Subcutaneous abdominal adipose tissue (tissue), 5 donors: ENCODE measurements around the gene DRAP1.

Source experiments
- H3K27ac ChIP-seq: one replicate; pipeline ENCODE4 v1.7.0; 2013; ENCODE audit warnings: low read depth, mild to moderate bottlenecking, inconsistent platforms, low read length, moderate library complexity
- H3K27me3 ChIP-seq, 5 donors: one replicate each; pipeline ENCODE4 v1.7.0; 2013; ENCODE audit warnings: low read length in 5 of 5, inconsistent platforms in 1 of 5; ENCODE audit not compliant: control insufficient read depth in 5 of 5, insufficient read depth in 4 of 5
- H3K36me3 ChIP-seq, 5 donors: one replicate each; pipeline ENCODE4 v1.7.0; 2013; ENCODE audit warnings: low read length in 5 of 5; ENCODE audit not compliant: control insufficient read depth in 5 of 5, insufficient read depth in 5 of 5
- H3K4me1 ChIP-seq, 5 donors: one replicate each; pipeline ENCODE4 v1.7.0; 2013; ENCODE audit warnings: low read length in 5 of 5, mild to moderate bottlenecking in 3 of 5, moderate library complexity in 1 of 5; ENCODE audit not compliant: control insufficient read depth in 5 of 5, insufficient read depth in 5 of 5
- H3K4me3 ChIP-seq, 5 donors: one replicate each; pipeline ENCODE4 v1.7.0; 2013; ENCODE audit warnings: low read length in 5 of 5, low read depth in 1 of 5
- H3K9ac ChIP-seq, 5 donors: one replicate each; pipeline ENCODE4 v1.7.0; 2013; ENCODE audit warnings: low read length in 5 of 5, mild to moderate bottlenecking in 4 of 5, moderate library complexity in 3 of 5
- H3K9me3 ChIP-seq, 5 donors: one replicate each; pipeline ENCODE4 v1.7.0; 2013; ENCODE audit warnings: low read length in 5 of 5; ENCODE audit not compliant: control insufficient read depth in 5 of 5
- donor health status: healthy.
- donor health status: healthy.
- donor health status: healthy.
- donor health status: healthy.
- donor health status: healthy.

DRAP1 gene

DNA sequence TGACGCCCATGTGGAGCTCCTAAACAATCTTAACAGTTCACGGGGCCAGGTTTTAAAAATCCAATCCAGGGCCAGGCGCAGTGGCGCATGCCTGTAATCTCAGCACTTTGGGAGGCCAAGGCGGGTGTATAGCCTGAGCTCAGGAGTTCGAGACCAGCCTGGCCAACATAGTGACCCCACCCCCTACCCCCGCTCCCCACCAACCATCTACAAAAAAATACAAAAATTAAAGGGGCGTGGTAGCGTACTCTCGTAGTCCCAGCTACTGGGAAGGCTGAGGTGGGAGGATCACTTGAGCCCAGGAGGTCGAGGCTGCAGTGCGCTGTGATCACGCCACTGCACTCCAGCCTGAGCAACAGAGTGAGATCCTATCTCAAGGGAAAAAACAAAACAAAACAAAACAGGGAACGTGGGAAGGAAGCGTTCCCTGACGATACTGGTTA, 41.6 kb downstream of the DRAP1 start:
- Histone ChIP-seq H3K4me1 (peaks cover 7 to 29% (median 26%) of the 10 kb centered on the region in 5 donors), H3K27me3 (peaks cover under 1 to 7% (median under 1%) of the 10 kb centered on the region in 5 donors), H3K27ac (peak overlapping the region; percentile 89), H3K9me3 (no peaks in the 10 kb centered on the region), H3K9ac (peak overlapping the region; percentile 77 to 96 (median 91)), H3K4me3 (peak overlapping the region; percentile 88 to 99 (median 94)), H3K36me3 (peaks cover 0 to 21% (median 20%) of the 10 kb centered on the region in 5 donors)

DNA sequence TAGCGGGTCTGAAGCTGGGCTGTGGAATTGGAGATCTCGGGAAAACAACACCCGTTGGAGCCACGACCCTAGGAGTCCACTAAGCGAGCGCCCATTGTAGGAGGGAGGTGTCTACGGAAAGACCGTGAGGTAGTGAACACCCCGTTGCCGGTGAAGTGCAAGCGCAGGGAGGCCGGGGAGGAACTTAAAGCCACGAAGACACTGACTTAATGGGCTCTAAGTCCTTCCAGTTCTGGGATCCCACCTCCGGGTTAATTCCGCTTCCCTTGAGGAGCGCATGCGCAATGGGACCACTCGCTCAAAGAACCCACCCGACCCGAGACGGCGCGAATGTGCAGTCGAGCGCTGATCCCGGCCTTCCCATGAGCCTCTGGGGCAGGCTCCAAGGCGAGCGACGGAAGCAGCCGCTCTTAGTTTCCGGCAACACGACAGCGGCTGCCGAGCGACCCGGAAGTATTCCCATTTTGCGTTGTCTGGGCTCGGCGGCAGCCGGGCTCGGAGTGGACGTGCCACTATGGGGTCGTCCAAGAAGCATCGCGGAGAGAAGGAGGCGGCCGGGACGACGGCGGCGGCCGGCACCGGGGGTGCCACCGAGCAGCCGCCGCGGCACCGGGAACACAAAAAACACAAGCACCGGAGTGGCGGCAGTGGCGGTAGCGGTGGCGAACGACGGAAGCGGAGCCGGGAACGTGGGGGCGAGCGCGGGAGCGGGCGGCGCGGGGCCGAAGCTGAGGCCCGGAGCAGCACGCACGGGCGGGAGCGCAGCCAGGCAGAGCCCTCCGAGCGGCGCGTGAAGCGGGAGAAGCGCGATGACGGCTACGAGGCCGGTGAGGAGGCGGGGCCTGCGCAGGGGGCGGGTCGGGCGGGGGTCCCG, 42.3 kb downstream of the DRAP1 start, which contains the start of gene SART1:
Gene SART1, plus strand, starts transcription at position 468 of the 874 bp plus-strand sequence. Its CDS starts 47 bp downstream, at position 515.
- peak within 1 kb of the TSS; percentile 77 to 96 (median 91) for H3K9ac ChIP-seq
- peak within 1 kb of the TSS; percentile 89 for H3K27ac ChIP-seq
- H3K36me3 ChIP-seq, result peaks cover 0 to 27% (median 27%) of the 10 kb centered on the region in 5 donors
- H3K9me3 ChIP-seq, result no peaks in the 10 kb centered on the region
- peak within 1 kb of the TSS; percentile 88 to 99 (median 94) for H3K4me3 ChIP-seq
- peaks cover 7 to 29% (median 26%) of the 10 kb centered on the region in 5 donors for H3K4me1 ChIP-seq
- H3K27me3 ChIP-seq, result peaks cover 0 to 7% (median 0%) of the 10 kb centered on the region in 5 donors

DNA sequence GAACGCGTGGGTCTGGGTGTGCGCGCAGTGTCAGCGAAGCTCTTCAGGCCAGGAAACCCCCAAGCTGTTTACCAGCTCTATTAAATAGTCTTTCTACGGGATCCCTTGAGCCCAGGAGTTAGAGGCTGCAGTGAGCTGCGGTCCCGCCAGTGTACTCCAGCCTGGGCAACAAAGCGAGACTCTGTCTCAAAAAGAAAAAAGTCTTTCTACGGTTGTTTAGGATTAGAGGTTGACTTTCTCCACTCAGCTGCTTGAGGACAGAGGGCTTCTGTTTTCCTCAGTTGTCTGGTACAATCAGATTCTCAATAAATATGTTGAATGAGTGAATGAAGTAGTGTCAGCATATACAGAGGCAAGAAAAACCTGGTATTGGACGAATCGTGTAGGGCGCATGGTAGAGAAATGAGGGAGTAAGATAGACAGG, 42.9 kb downstream of the DRAP1 start:
- Histone ChIP-seq H3K9ac (peak overlapping the region; percentile 47 to 81 (median 75)), H3K36me3 (peaks cover 0 to 34% (median 33%) of the 10 kb centered on the region in 5 donors), H3K27me3 (peaks cover 0 to 6% (median 0%) of the 10 kb centered on the region in 5 donors), H3K27ac (no peak overlapping the region), H3K4me3 (peak overlapping the region; percentile 86 to 98 (median 89)), H3K4me1 (peaks cover 7 to 29% (median 26%) of the 10 kb centered on the region in 5 donors), H3K9me3 (no peaks in the 10 kb centered on the region)

DNA sequence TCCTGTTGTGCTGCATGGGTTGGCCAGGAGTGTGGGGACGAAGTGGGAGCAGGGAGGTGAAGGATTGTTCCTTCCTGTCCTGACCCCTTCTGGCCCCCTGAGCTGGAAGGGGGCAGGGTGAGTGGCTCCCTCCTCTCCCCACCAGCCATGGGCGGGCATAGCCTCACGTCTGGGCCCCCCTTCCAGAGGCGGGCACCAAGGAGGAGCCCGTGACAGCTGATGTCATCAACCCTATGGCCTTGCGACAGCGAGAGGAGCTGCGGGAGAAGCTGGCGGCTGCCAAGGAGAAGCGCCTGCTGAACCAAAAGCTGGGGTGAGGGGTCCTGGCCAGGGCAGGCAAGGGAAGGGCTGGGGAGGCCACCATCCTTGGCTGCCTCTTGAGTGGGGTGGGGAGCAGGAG, 45.7 kb downstream of the DRAP1 start:
- Histone ChIP-seq H3K27me3 (no peaks in the 10 kb centered on the region), H3K4me3 (no peak overlapping the region), H3K9me3 (no peaks in the 10 kb centered on the region), H3K9ac (no peak overlapping the region), H3K36me3 (peaks cover 0 to 61% (median 60%) of the 10 kb centered on the region in 5 donors), H3K4me1 (peaks cover 7 to 29% (median 26%) of the 10 kb centered on the region in 5 donors), H3K27ac (no peak overlapping the region)

DNA sequence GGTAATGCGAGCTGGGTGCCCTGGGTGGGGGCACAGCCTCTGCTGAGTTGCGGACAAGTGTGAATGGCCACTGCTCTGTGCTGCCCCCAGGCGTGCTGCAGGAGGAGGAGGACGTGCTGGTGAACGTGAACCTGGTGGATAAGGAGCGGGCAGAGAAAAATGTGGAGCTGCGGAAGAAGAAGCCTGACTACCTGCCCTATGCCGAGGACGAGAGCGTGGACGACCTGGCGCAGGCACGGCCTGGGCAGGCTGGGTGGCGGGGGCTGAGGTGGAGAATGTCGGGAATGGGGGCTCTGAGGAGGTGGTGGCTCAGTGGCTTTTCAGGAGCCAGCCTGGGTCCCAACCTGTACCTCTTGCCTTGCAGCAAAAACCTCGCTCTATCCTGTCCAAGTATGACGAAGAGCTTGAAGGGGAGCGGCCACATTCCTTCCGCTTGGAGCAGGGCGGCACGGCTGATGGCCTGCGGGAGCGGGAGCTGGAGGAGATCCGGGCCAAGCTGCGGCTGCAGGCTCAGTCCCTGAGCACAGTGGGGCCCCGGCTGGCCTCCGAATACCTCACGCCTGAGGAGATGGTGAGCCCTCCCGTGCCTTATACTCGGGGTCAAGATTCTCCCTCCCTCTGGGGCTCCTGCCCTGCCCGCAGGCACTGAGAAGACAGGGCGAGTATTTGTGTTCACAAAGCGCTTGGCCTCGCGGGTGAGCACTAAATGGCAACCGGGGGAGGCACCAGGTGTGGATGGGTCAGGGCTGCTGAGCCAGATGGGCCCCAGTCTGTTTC, 46.9 kb downstream of the DRAP1 start:
- H3K27ac ChIP-seq, result no peak overlapping the region
- peaks cover 7 to 23% (median 22%) of the 10 kb centered on the region in 5 donors for H3K4me1 ChIP-seq
- peaks cover 0 to 67% (median 65%) of the 10 kb centered on the region in 5 donors for H3K36me3 ChIP-seq
- H3K9ac ChIP-seq, result no peak overlapping the region
- no peaks in the 10 kb centered on the region for H3K9me3 ChIP-seq
- no peaks in the 10 kb centered on the region for H3K27me3 ChIP-seq
- H3K4me3 ChIP-seq, result no peak overlapping the region

DNA sequence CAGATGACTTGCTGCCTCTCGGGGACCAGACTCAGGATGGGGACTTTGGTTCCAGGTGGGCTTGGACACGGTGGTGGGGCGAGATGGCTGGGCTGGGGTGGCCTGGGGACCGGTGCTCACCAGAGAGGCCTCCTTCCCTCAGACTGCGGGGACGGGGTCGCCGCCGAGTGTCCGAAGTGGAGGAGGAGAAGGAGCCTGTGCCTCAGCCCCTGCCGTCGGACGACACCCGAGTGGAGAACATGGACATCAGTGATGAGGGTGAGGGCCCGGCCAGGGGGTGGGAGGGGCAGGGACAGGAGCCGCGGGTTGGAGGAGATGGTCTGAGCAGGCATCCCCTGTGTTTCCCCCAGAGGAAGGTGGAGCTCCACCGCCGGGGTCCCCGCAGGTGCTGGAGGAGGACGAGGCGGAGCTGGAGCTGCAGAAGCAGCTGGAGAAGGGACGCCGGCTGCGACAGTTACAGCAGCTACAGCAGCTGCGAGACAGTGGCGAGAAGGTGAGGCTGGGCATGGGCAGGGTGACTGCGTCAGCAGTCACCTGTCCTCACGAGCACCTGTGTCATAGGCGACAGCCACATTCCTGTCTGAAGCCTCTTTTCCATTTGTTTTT, 48.2 kb downstream of the DRAP1 start:
- H3K4me1 ChIP-seq, result peaks cover 6 to 19% (median 18%) of the 10 kb centered on the region in 5 donors
- H3K27me3 ChIP-seq, result no peaks in the 10 kb centered on the region
- H3K9ac ChIP-seq, result no peak overlapping the region
- no peak overlapping the region for H3K27ac ChIP-seq
- H3K36me3 ChIP-seq, result peaks cover 0 to 74% (median 66%) of the 10 kb centered on the region in 5 donors
- H3K9me3 ChIP-seq, result no peaks in the 10 kb centered on the region
- no peak overlapping the region for H3K4me3 ChIP-seq

DNA sequence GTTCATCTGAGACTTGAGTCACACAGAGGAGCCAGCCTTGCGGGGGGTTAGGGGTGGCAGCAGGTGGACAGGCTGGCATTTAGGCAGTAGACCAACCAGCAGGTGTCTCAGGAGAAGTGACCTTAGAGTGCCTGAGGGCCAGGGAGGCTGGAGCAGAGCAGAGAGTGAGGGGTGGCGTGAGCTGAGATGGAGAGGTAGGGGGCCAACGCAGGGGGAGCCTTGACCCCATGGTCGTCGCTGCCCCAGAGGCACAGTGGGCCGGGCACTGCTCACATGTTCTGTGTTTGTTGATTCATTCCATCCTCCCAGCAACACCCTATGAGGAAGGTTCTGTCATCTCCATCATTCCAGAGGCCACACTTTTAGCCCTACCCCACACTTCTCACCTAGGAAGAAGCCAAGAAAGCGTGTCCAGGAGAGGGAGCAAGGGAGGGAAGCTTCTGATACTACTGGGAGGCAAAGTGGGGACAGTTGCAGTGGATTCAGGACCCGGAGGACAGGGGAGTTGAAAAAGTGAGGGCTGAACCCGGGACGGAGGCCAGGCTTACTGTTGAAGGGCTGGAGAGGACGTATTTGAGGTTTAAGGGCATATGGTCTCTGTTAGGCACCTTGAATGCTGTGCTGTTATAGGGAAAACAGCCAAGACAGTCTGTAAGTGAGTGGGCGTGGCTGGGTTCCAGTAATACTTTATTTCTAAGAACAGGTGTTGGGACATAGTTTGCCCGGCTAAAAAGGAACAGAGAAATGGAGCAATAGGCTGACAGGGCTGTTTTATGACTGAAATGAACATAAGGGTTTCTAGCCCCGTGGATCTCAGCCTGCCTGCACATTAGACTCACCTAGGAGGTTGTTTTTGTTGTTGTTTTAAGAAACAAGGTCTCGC, 49.6 kb downstream of the DRAP1 start:
- Histone ChIP-seq H3K4me3 (no peak overlapping the region), H3K9me3 (no peaks in the 10 kb centered on the region), H3K27me3 (no peaks in the 10 kb centered on the region), H3K36me3 (peaks cover 0 to 85% (median 74%) of the 10 kb centered on the region in 5 donors), H3K4me1 (peaks cover 0 to 5% (median 4%) of the 10 kb centered on the region in 5 donors), H3K9ac (peak overlapping the region in 1 of 5 donors; percentile 8), H3K27ac (no peak overlapping the region)
